Tibial nerve (tissue), 4 donors: ENCODE measurements around the gene TJP2.

Experiments
- CTCF ChIP-seq, 5 experiments: fragments of 200-600 bp in 3 of 5; fragments of 450-650 bp in 2 of 5; sonication (generic) in 3 of 5; IDR thresholded peaks; one replicate each; pipeline ENCODE4 v1.5.1; 2016 to 2019; ENCODE audit warnings: antibody characterized with exemption in 5 of 5, mild to moderate bottlenecking in 3 of 5, moderate library complexity in 2 of 5
- EP300 ChIP-seq, 2 donors: sonication (generic); formaldehyde crosslinking; IDR thresholded peaks; one replicate each; pipeline ENCODE4 v1.6.1; 2017; ENCODE audit warnings: antibody characterized with exemption in 2 of 2, mild to moderate bottlenecking in 1 of 2

- TF ChIP-seq EP300 (IDR thresholded peaks at IDR 0.05) (peak in 1 of 2 donors; percentile 22), CTCF (IDR thresholded peaks at IDR 0.05) (no peak)
Measured at GRCh38 chr9:69190863-69191181, 16.7 kb downstream of the TJP2 start.
